Measurements from ENCODE around the gene STK11IP. TPM values are rescaled to one million over a fixed set of nuclear protein-coding genes. Genes with fewer than 3 reads are reported as not detected.

STK11IP gene
- total RNA-seq (2012; rRNA removed) (6.7 and 19.7 TPM in 2 replicates), polyA plus RNA-seq (2012; rRNA removed) (14.5 and 22.4 TPM in 2 replicates), Bru-seq, nascent RNA (percentile 60 among the genes with signal in this experiment), BruChase-seq, experiment 1, labeled RNA remaining after a 6-hour chase (percentile 57 among the genes with signal in this experiment), BruChase-seq, experiment 2, labeled RNA remaining after a 2-hour chase (percentile 56 among the genes with signal in this experiment)
- 6.4 and 7.1 TPM in 2 replicates for polyA plus RNA-seq (2012; cell fraction: cytosol; rRNA removed)
- polyA plus RNA-seq (2012; cell fraction: nucleus; rRNA removed; ENCODE audit: low replicate concordance) = 83.5 and 203 TPM in 2 replicates
- long read RNA-seq, partial matches to known transcripts = 12 of 19 reads
- long read RNA-seq, other reads (novel, unspliced or antisense) = 5 of 19 reads

DNA sequence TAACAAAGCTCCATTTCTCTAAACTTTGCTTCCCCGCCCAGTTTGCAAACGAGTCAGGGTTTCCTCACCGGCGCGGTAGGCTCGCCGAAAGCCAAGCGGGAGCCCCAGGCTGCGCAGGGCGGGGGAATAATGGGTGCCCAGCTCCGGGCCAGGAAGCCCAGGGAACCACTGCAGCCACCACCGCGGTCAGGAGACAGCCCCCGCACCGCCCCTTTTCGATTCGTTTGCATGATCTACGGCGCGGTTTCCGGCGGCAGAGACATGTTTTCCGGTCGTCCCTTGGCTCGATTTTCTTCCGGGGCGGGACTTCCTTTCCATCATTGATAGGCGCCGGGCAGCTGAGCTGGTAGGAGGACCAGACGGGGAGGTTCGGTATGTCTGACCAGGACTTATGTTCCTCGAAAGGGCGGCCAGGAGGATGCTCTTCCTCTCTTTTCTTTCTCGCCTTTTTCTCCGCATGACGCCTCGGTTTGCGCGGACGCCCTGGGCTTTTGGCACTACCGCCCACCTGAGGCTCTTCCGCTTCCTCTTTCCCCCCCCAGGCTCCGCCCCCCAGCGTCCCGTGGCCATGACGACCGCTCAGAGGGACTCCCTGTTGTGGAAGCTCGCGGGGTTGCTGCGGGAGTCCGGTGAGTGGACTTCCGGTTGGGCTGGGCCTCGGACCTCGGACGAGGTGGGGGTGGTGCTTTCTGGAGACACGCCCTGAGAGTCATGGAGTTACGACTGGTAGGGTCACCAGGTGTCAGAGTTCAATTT lies at the start of gene STK11IP:
STK11IP (plus strand) TSS at position 306 of the 756 bp plus-strand sequence; CDS start at position 569, 263 bp downstream.
- DNase-seq = peak; percentile 96
- dilution Hi-C loops (cut with HindIII; ENCODE audit: low sequenced_read_pairs, unreplicated experiment) = no loop called here

More for the DNA sequence above, at the start of gene STK11IP:
- in situ Hi-C loops (cut with MboI; ENCODE audit: low sequenced_read_pairs) = no loop called here
- Histone ChIP-seq H3K9me3 (ENCODE audit: control insufficient read depth, insufficient read depth, low read length) (no peaks in the 10 kb centered on the region), H4K8ac (ENCODE audit: low read depth in 2 of 2, low read length in 2 of 2) (peak within 1 kb of the TSS; percentile 99 to 100), H3K56ac (ENCODE audit: extremely low read depth, insufficient read depth, low read length) (peak within 1 kb of the TSS; percentile 88), H3K36me3 (ENCODE audit: control insufficient read depth, insufficient read depth, low read length) (peaks cover 14% of the 10 kb centered on the region), H3K18ac (ENCODE audit: low read depth, low read length) (peak within 1 kb of the TSS; percentile 84), H3K27me3 (ENCODE audit: control insufficient read depth, insufficient read depth, low read length) (no peaks in the 10 kb centered on the region; the same call in 1 of the 2 replicates), H3K4me3 (ENCODE audit: insufficient read depth, low read depth, low read length) (peak within 1 kb of the TSS; percentile 63), H2AK5ac (ENCODE audit: low read depth, low read length) (peak within 1 kb of the TSS; percentile 81), H2BK5ac (ENCODE audit: low read depth, low read length, poor library complexity, severe bottlenecking) (peak within 1 kb of the TSS; percentile 86), H3K14ac (replicated peaks; ENCODE audit: low read depth, low read length) (peak within 1 kb of the TSS; percentile 96), H2AFZ (replicated peaks; ENCODE audit: low read length, poor library complexity) (peak within 1 kb of the TSS; percentile 91), H4K20me1 (ENCODE audit: insufficient read depth, low read length) (no peaks in the 10 kb centered on the region), H3K27ac (ENCODE audit: insufficient read depth, low read length) (peak within 1 kb of the TSS; percentile 88), H3K4me1 (ENCODE audit: control insufficient read depth, insufficient read depth, low read length) (peaks cover 2% of the 10 kb centered on the region), H2BK20ac (ENCODE audit: low read depth, low read length) (peak within 1 kb of the TSS; percentile 89), H3K4me2 (ENCODE audit: low read depth, low read length) (peak within 1 kb of the TSS; percentile 93), H3K9me1 (ENCODE audit: insufficient read depth, low read length) (peaks cover 6% of the 10 kb centered on the region; the same call in 1 of the 2 replicates), H3K4ac (ENCODE audit: low read depth, low read length) (peak within 1 kb of the TSS; percentile 98), H3K9ac (ENCODE audit: low read depth, low read length) (peak within 1 kb of the TSS; percentile 89), H2AK9ac (replicated peaks; ENCODE audit: low read depth, low read length, poor library complexity) (peak within 1 kb of the TSS; percentile 97), H4K5ac (ENCODE audit: low read depth, low read length) (peak within 1 kb of the TSS; percentile 96), H4K91ac (ENCODE audit: insufficient read depth, low read depth, low read length) (peak within 1 kb of the TSS; percentile 98), H2BK120ac (ENCODE audit: low read depth, low read length) (peak within 1 kb of the TSS; percentile 96), H2BK15ac (ENCODE audit: low read depth, low read length) (peak within 1 kb of the TSS; percentile 92), H3K79me1 (ENCODE audit: low read depth in 1 of 2, low read length in 2 of 2) (peaks cover 9 to 14% of the 10 kb centered on the region in 2 experiments), H3K23ac (ENCODE audit: low read depth, low read length) (peak within 1 kb of the TSS; percentile 98)
- 0% methylated on average over 17 of the region's 57 CpGs; no CpG with 5 or more reads in 1 of the 2 experiments for WGBS, 2 experiments (ENCODE audit: extremely low coverage in 2 of 2, insufficient read length in 1 of 2)
- CTCF ChIA-PET = interaction anchor here (2.1 kb wide), 1 partner anchor 37 kb away, joined by 7 read pairs; no protein-coding TSS in a partner anchor
- POLR2A ChIA-PET (ENCODE audit: unreplicated experiment) = interaction anchor here (0.6 to 0.7 kb wide), 2 partner anchors 21 to 147 kb away, joined by 4 read pairs; no protein-coding TSS in a partner anchor
- TF ChIP-seq RAD21 (IDR thresholded peaks at IDR 0.05; ENCODE audit: low read length) (no peak), MXI1 (IDR thresholded peaks at IDR 0.05; ENCODE audit: borderline replicate concordance, low read depth, low read length) (peak; percentile 59), RFX5 (IDR thresholded peaks at IDR 0.05; ENCODE audit: low read depth, low read length) (no peak), POLR2A (IDR thresholded peaks at IDR 0.05; ENCODE audit: low read depth, low read length) (peak; percentile 82), SMC3 (IDR thresholded peaks at IDR 0.05; ENCODE audit: low read depth, low read length) (no peak), MAZ (IDR thresholded peaks at IDR 0.05; ENCODE audit: borderline replicate concordance, low read depth, low read length) (peak; percentile 72; the same call in 1 of the 2 replicates), CEBPB (IDR thresholded peaks at IDR 0.05; ENCODE audit: low read depth, low read length) (0 out of 2 replicates have a peak, but pooled peaks have one; percentile 5), USF2 (IDR thresholded peaks at IDR 0.05; ENCODE audit: low read depth, low read length) (peak; percentile 42; the same call in 1 of the 2 replicates), FOS (IDR thresholded peaks at IDR 0.05; ENCODE audit: low read depth, low read length) (peak; percentile 5; the same call in 1 of the 2 replicates)
- TF ChIP-seq, protein P1, sequence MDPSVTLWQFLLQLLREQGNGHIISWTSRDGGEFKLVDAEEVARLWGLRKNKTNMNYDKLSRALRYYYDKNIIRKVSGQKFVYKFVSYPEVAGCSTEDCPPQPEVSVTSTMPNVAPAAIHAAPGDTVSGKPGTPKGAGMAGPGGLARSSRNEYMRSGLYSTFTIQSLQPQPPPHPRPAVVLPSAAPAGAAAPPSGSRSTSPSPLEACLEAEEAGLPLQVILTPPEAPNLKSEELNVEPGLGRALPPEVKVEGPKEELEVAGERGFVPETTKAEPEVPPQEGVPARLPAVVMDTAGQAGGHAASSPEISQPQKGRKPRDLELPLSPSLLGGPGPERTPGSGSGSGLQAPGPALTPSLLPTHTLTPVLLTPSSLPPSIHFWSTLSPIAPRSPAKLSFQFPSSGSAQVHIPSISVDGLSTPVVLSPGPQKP (IDR thresholded peaks at IDR 0.05; ENCODE audit: borderline replicate concordance, low read depth, low read length) = 0 out of 2 replicates have a peak, but pooled peaks have one; percentile 29
- intact Hi-C loops (cut with micrococcal nuclease) = loop anchor here (2.0 to 5.0 kb wide), 3 partner anchors 21 to 90 kb away; partner anchors contain the start of gene CHPF
- BruUV-seq (replicated peaks) = no TSS peak
- ATAC-seq (ENCODE audit: low read depth) = peak; percentile 97

Measured in IMR-90 (cell line).